Type B pancreatic cell (in vitro differentiated cells): ENCODE data around the gene COL23A1. TPM values are rescaled to one million over a fixed set of nuclear protein-coding genes. Genes with fewer than 3 reads are reported as not detected.

Source experiments
- DNase-seq: peaks from one replicate; pipeline ENCODE4 v3.0.0; 2021; ENCODE audit warnings: mixed read lengths; ENCODE audit not compliant: unreplicated experiment; ENCODE audit errors: extremely low spot score
- H3K27ac Mint-ChIP-seq: 2 replicates; pipeline ENCODE4 v1.8.0; 2021; ENCODE audit warnings: mild to moderate bottlenecking, mixed read lengths
- H3K27me3 Mint-ChIP-seq: 2 replicates; pipeline ENCODE4 v1.8.0; 2021; ENCODE audit warnings: mixed read lengths
- H3K36me3 Mint-ChIP-seq: 2 replicates; pipeline ENCODE4 v1.8.0; 2021; ENCODE audit warnings: mixed read lengths
- H3K4me1 Mint-ChIP-seq: one replicate; pipeline ENCODE4 v1.8.0; 2021; ENCODE audit warnings: mixed read lengths; ENCODE audit not compliant: unreplicated experiment
- H3K4me3 Mint-ChIP-seq: 2 replicates; pipeline ENCODE4 v1.8.0; 2021; ENCODE audit warnings: mild to moderate bottlenecking, mixed read lengths
- H3K9me3 Mint-ChIP-seq: 2 replicates; pipeline ENCODE4 v1.8.0; 2021; ENCODE audit warnings: mixed read lengths
- total RNA-seq: library from RNA; stranded (reverse); gene quantifications from 2 replicates; pipeline ENCODE4 v1.2.1, GENCODE V29; 2021; ENCODE audit warnings: low replicate concordance
- TF ChIP-seq, protein P1 (sequence below): fragments of 200-600 bp; sonication (generic); conservative IDR thresholded peaks from 2 replicates; pipeline ENCODE4 v1.5.0; 2021; ENCODE audit warnings: antibody characterized with exemption, mild to moderate bottlenecking

COL23A1 gene
- total RNA-seq, 1 donor from 2014 or later, result 15.5 TPM

DNA sequence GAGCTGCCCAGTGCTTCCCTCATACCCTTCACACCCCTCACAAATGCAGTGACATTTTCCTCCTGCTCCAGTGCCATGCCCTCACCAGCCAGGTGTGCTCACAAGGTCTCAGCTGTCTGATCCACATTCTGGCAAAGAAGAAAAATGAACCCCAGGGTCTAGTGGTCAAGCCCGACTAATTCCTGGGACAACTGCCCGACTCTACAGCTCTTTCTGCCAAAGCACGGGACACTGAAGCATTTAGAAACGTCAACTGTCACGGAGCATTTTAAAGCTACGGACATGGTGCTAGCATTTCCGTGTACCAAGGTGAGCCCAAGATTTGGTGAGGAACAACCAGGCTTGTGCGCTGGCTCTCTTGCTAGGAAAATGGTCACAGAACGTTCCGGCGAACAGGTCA is 300.8 kb downstream of the COL23A1 start:
- peaks cover 31% of the 10 kb centered on the region for H3K27me3 Mint-ChIP-seq
- TF ChIP-seq, protein P1, sequence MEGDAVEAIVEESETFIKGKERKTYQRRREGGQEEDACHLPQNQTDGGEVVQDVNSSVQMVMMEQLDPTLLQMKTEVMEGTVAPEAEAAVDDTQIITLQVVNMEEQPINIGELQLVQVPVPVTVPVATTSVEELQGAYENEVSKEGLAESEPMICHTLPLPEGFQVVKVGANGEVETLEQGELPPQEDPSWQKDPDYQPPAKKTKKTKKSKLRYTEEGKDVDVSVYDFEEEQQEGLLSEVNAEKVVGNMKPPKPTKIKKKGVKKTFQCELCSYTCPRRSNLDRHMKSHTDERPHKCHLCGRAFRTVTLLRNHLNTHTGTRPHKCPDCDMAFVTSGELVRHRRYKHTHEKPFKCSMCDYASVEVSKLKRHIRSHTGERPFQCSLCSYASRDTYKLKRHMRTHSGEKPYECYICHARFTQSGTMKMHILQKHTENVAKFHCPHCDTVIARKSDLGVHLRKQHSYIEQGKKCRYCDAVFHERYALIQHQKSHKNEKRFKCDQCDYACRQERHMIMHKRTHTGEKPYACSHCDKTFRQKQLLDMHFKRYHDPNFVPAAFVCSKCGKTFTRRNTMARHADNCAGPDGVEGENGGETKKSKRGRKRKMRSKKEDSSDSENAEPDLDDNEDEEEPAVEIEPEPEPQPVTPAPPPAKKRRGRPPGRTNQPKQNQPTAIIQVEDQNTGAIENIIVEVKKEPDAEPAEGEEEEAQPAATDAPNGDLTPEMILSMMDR, result no peak
- H3K4me3 Mint-ChIP-seq, result no peak overlapping the region
- peak overlapping the region; percentile 73 for H3K27ac Mint-ChIP-seq
- no peaks in the 10 kb centered on the region for H3K9me3 Mint-ChIP-seq
- H3K4me1 Mint-ChIP-seq, result peaks cover 49% of the 10 kb centered on the region
- H3K36me3 Mint-ChIP-seq, result no peaks in the 10 kb centered on the region
- no peak for DNase-seq

DNA sequence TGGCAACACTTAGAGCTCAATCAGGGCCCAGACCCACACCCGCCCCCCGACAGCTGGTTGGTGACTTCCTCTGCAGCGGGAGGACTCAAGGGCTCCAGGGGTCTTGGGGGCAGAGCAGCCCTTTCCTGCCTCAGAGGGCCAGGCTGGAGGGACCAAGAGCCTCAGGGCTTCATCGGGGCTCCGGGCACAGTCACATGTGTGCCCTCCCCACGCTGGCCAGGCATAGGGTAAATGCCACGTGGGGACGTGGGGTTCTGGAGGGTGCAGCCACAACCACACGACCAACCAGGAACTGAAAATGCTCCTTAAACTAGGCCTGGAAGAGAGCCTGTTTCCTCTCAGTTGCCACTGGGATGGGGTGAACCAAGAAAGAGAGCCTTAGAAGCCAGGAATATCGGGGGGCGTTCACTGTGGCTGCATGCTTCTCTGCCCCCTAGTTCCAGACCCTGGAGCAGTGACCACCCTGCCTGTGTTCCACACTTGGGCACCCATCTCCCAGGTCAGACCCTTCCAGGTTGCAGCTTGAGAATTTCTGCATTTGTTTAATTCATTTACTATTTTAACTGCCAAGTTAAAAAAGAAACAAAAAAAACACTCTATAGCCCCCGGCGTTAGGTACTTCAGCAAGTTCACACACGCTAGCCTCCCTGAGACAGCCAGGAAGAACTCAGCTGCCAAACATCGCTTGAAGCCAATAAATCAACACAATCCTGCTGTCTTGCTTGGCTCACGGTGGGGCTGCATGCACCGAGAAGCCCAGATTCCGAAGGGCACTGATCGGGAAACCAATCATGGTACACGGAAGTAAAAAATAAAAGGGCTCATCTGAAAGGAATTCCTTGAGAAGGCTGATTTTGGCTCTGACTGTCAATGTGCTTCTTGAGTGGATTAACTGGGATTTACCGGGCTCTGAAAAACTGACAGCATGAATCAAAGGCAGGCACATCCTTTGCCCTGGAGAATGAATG is 301.5 kb downstream of the COL23A1 start:
- no peak for DNase-seq
- TF ChIP-seq, protein P1, result no peak
- H3K4me1 Mint-ChIP-seq, result peaks cover 48% of the 10 kb centered on the region
- peak overlapping the region; percentile 73 for H3K27ac Mint-ChIP-seq
- no peaks in the 10 kb centered on the region for H3K9me3 Mint-ChIP-seq
- peaks cover 31% of the 10 kb centered on the region for H3K27me3 Mint-ChIP-seq
- no peaks in the 10 kb centered on the region for H3K36me3 Mint-ChIP-seq
- peak overlapping the region; percentile 43 for H3K4me3 Mint-ChIP-seq

DNA sequence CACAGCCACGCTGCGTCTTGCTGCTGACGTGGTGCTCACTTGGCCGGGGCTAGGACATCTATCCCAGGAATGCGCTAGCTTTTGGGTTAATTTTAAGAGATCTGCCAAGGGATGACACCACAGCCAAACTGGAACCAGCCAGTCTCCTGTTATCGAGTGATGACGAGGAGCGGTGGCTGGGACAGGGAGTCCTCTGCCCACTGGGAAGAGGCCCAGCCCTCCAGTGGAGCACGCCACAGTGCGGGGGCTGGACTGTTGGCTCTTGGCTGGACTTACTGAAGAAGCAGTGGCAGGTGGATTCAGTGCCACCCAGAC is 302.4 kb downstream of the COL23A1 start:
- Mint-ChIP-seq H3K27me3 (peaks cover 31% of the 10 kb centered on the region), H3K4me1 (peaks cover 40% of the 10 kb centered on the region)
- TF ChIP-seq, protein P1, result no peak

DNA sequence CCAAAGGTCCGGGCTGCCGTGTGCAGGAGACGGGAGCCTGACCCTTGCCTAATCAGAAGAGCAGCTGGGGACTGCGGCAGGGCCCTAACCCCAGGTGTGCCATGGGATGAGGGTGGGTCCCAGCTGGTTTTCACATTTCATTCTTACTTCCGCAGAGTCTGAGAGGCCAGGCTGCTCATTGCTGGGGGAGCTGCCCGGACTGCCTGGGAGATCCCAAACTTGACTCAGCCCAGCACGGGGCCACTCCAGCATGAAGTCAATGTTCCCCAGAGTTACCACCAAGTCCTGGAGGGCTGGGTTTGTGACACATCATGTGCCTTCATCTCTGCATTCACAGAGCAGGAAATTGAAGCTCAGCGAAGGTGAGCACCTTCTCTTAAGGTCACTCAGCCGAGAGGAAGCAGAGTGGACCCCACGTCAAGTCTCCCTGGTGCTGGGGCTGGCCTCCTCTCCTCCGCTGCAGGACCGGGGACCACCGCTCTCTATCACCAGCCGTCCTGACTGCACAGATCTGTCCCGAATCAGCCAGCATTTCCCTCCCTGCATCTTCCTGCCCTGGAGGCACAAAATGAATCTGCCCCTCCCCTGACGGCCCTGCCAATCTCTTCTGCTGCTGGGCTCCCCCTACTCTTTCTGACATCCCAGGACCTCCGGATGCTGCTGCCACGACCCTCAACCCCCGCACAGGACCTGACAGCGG is 303.0 kb downstream of the COL23A1 start:
- H3K36me3 Mint-ChIP-seq, result no peaks in the 10 kb centered on the region
- H3K4me3 Mint-ChIP-seq, result no peak overlapping the region
- peaks cover 27% of the 10 kb centered on the region for H3K27me3 Mint-ChIP-seq
- TF ChIP-seq, protein P1, result no peak
- H3K4me1 Mint-ChIP-seq, result peaks cover 35% of the 10 kb centered on the region
- no peak for DNase-seq
- no peaks in the 10 kb centered on the region for H3K9me3 Mint-ChIP-seq
- H3K27ac Mint-ChIP-seq, result no peak overlapping the region

More for the DNA sequence above, 302.4 kb downstream of the COL23A1 start:
- peak overlapping the region; percentile 15 for H3K4me3 Mint-ChIP-seq
- no peak for DNase-seq
- H3K27ac Mint-ChIP-seq, result no peak overlapping the region
- H3K36me3 Mint-ChIP-seq, result no peaks in the 10 kb centered on the region
- no peaks in the 10 kb centered on the region for H3K9me3 Mint-ChIP-seq

DNA sequence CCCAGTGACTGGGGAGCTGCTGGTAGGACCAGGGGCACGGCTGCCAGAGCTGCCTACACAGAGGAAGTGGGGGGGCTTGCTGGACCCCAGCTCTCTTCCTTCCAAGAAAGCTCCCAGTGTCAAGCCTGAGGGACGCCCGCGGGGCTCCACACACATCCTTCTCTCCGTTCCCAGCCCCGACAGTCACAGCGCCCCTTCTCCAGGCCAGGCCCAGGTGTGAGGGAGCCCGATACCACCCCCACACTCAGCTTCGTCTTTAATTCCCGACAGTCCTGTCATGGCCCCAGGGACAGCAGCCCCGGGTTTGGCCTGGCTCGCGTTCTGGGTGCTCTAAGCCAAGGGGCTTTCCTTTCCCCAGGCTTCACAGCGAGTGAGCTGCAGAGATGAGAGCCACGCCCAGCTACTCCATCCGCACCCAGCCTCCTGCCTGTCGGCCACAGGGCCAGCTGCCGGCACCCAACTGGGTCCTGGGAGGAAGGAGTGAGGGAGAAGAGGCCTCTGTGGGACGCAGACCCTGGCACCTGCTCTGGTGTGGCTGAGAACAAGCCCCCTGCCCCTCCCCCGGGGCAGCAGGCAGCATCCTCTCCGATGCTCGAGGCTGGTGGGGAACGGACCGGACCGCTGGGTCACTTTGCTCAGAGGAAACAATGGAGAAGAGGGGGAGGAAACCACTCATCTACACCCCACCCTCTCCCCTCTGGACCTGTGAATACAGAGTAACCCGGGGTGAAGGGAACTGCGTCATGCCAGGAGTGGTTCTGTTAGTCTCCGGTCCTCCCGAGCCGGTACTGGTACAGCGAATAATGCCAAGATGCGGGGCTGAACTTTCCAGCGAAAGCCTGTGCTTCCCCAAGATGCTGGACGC is 303.7 kb downstream of the COL23A1 start:
- Mint-ChIP-seq H3K9me3 (no peaks in the 10 kb centered on the region), H3K27ac (no peak overlapping the region), H3K27me3 (peaks cover 23% of the 10 kb centered on the region), H3K4me3 (no peak overlapping the region), H3K4me1 (peaks cover 27% of the 10 kb centered on the region), H3K36me3 (no peaks in the 10 kb centered on the region)
- DNase-seq, result no peak
- TF ChIP-seq, protein P1, result no peak
